Endothelial cell of umbilical vein (primary cell): ENCODE measurements around the gene SLC37A1.

Experiments used
- CTCF ChIP-seq, 2 donors: IDR thresholded peaks; 1 replicate in 1 of 2; 2 replicates in 1 of 2; pipeline ENCODE4 v1.5.1; 2011; ENCODE audit warnings: low read length in 2 of 2, mild to moderate bottlenecking in 2 of 2, moderate library complexity in 2 of 2, control low read depth in 1 of 2, inconsistent platforms in 1 of 2, low read depth in 1 of 2; ENCODE audit not compliant: insufficient read depth in 1 of 2; ENCODE audit errors: extremely low read depth in 1 of 2
- EZH2 ChIP-seq: IDR thresholded peaks from 2 replicates; pipeline ENCODE4 v1.6.1; 2012; ENCODE audit warnings: borderline replicate concordance, low read depth, mild to moderate bottlenecking, moderate library complexity, low read length, inconsistent platforms; ENCODE audit not compliant: severe bottlenecking
- FOS ChIP-seq: IDR thresholded peaks from 2 replicates; pipeline ENCODE4 v1.6.1; 2011; ENCODE audit warnings: mild to moderate bottlenecking, low read length, moderate library complexity, borderline replicate concordance; ENCODE audit not compliant: insufficient read depth
- JUN ChIP-seq: IDR thresholded peaks from 2 replicates; pipeline ENCODE4 v1.6.1; 2011; ENCODE audit warnings: borderline replicate concordance, low read depth; ENCODE audit not compliant: insufficient read length, insufficient read depth
- MAX ChIP-seq: IDR thresholded peaks from 2 replicates; pipeline ENCODE4 v1.6.1; 2011; ENCODE audit not compliant: insufficient read depth, insufficient read length
- MYC ChIP-seq: IDR thresholded peaks from one replicate; pipeline ENCODE4 v1.6.1; 2011; ENCODE audit warnings: mild to moderate bottlenecking, low read depth, low read length
- POLR2A ChIP-seq: IDR thresholded peaks from 2 replicates; pipeline ENCODE4 v1.6.1; 2012; ENCODE audit warnings: low read depth, mild to moderate bottlenecking, control low read depth, low read length
- POLR2AphosphoS5 ChIP-seq: IDR thresholded peaks from 2 replicates; pipeline ENCODE4 v1.6.1; 2012; ENCODE audit warnings: low read depth, mild to moderate bottlenecking, control low read depth, low read length, moderate library complexity; ENCODE audit not compliant: insufficient read depth

- no peak for TF ChIP-seq EZH2
- TF ChIP-seq CTCF (IDR thresholded peaks at IDR 0.05; ENCODE audit: extremely low read depth in 1 of 2, insufficient read depth in 1 of 2, low read depth in 1 of 2, low read length in 2 of 2) = no peak
- TF ChIP-seq POLR2AphosphoS5 = no peak
- TF ChIP-seq JUN = no peak
- TF ChIP-seq POLR2A = no peak
- TF ChIP-seq MAX = no peak
- no peak for TF ChIP-seq MYC
- TF ChIP-seq FOS = no peak
Observed at GRCh38 chr21:42596657-42597056, 83.0 kb downstream of the SLC37A1 start.
